Retinal pigment epithelial cell (primary cell): ENCODE results near the gene POLL.
A peak's percentile ranks its signal among the peaks of the same experiment; 100 is the strongest.

Source experiments
- DNase-seq: peaks from one replicate; pipeline ENCODE4 v3.0.0-alpha.2; 2010; ENCODE audit warnings: low read depth
- H3K4me3 ChIP-seq: 2 replicates; pipeline ENCODE4 v1.5.1; 2011; ENCODE audit warnings: mild to moderate bottlenecking, low read length, control low read depth, moderate library complexity
- TF ChIP-seq, protein P1 (sequence below): conservative IDR thresholded peaks from 2 replicates; pipeline ENCODE4 v1.5.1; 2011; ENCODE audit warnings: low read depth, low read length, control low read depth, inconsistent platforms

The POLL gene

DNA sequence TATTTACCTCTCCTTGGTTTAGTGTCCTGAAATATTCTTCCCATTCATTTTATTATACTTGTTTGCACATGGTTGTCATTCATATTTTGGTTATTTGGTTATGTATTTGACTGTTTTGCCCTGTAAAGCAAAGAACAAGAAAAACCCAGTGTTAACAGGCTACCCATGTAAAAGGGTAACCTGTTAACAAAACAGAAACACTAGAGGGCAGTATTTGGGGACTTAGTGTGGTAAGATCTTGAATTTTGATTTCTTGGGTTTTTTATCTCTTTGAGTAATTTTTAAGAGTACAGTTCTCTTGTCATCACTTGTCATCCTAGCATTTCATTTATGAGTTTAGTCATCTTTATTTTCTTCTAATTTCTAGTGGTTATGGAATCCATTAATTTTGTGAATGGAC, 51.3 kb downstream of the POLL start:
- TF ChIP-seq, protein P1, sequence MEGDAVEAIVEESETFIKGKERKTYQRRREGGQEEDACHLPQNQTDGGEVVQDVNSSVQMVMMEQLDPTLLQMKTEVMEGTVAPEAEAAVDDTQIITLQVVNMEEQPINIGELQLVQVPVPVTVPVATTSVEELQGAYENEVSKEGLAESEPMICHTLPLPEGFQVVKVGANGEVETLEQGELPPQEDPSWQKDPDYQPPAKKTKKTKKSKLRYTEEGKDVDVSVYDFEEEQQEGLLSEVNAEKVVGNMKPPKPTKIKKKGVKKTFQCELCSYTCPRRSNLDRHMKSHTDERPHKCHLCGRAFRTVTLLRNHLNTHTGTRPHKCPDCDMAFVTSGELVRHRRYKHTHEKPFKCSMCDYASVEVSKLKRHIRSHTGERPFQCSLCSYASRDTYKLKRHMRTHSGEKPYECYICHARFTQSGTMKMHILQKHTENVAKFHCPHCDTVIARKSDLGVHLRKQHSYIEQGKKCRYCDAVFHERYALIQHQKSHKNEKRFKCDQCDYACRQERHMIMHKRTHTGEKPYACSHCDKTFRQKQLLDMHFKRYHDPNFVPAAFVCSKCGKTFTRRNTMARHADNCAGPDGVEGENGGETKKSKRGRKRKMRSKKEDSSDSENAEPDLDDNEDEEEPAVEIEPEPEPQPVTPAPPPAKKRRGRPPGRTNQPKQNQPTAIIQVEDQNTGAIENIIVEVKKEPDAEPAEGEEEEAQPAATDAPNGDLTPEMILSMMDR = peak; percentile 52
- H3K4me3 ChIP-seq = no peak overlapping the region
- no peak for DNase-seq

DNA sequence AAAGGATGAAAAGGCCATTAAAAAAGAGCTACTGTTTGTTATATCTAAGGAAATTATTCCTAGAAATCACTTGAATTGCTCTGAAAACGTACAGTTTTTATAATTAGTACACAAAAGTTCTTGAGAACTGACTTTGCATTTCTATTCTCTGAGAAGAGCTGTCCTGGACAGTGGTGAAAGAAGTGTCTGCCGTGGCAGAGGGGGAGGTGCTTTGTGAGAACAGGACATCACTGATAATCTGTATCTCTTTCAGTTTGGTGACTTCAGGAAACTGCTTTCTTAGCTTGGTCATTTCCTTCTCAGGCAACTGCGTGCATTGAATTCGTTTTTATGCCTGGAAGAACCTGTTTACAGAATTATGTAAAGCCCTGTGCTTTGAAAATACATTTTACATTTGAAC, 52.1 kb downstream of the POLL start:
- no peak for DNase-seq
- TF ChIP-seq, protein P1 = no peak
- H3K4me3 ChIP-seq = no peak overlapping the region

DNA sequence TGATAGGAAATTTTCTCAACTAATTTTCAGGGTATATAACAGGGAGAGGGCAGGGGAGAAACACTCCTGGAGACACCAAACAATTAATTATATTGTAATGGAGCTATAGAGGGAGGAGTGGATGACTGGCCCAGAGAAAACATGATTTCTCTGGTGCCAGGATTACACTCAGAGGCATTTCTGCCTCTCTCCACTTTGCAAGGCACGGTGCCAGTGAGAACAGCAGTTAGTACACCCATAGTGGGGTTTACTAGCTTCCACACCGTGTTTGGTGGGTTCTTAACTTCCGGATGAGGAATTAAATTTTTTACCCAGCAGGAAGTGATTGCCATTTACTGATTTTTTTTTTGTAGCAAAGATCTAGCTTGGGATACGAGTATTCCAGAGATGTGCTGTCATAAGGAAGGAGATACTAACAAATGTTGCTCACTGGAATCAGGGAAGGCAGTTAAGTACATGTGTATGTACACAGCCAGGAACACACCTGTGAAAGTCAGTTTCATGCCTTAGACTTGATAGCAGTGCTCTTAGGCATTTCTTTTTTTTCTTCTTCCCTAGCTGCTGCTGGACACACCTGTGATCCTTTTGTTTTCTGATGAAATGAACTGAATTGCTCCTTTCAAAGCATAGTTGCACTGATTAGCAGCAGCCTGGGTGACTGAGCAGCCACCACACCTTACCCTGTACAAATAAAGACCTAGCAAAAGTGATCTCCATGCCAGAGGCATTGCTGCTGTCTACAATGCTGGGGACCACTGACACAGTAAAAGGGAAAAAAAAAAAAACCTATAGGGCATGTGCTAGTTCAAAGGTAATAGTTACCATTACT, 58.1 kb downstream of the POLL start:
- peak overlapping the region; percentile 0 for H3K4me3 ChIP-seq
- no peak for DNase-seq
- TF ChIP-seq, protein P1 = no peak

DNA sequence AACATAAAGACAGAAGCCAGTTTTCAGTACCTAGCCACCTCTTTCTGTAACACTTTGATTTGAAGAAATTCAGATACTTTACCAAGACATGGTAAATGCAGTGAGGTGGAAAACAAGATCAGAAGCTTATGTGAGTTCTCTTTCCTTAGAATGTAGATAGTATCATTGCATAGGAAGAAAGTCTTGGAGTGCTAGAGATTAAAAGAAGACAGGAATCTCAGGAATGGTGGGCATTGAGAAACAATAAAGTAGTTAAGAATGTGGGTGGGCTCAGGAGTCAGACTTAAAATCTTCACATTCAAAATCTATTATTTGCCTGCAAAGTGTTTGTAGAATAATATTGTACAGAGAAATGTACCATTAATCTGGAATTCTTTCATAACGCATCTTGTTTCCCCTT, 58.9 kb downstream of the POLL start:
- no peak overlapping the region for H3K4me3 ChIP-seq
- TF ChIP-seq, protein P1 = no peak
- peak; percentile 45 for DNase-seq
